HUES64 (cell line): ENCODE measurements around the gene PER3.
"Not testable (repeated sequence)": the region's sequence is repeated elsewhere in the genome, so short reads cannot be mapped to it uniquely, and the experiment has no call there.

Source experiments
- H3K27ac ChIP-seq: 2 replicates; pipeline ENCODE4 v1.7.0; 2013; ENCODE audit warnings: low read depth, low read length, inconsistent platforms
- H3K27me3 ChIP-seq: 2 replicates; pipeline ENCODE4 v1.6.1; 2013; ENCODE audit warnings: mild to moderate bottlenecking, low read length; ENCODE audit not compliant: insufficient read depth
- H3K36me3 ChIP-seq: 2 replicates; pipeline ENCODE4 v1.6.1; 2013; ENCODE audit warnings: mild to moderate bottlenecking, low read length; ENCODE audit not compliant: insufficient read depth
- H3K4me1 ChIP-seq: 2 replicates; pipeline ENCODE4 v1.6.1; 2013; ENCODE audit warnings: mild to moderate bottlenecking, low read length, moderate library complexity; ENCODE audit not compliant: insufficient read depth
- H3K4me3 ChIP-seq: 2 replicates; pipeline ENCODE4 v1.5.1; 2013; ENCODE audit warnings: mild to moderate bottlenecking, low read length, moderate library complexity
- H3K9ac ChIP-seq: 2 replicates; pipeline ENCODE4 v1.6.1; 2013; ENCODE audit warnings: mild to moderate bottlenecking, low read depth, low read length
- H3K9me3 ChIP-seq: 2 replicates; pipeline ENCODE4 v1.6.1; 2013; ENCODE audit warnings: low read depth, low read length; ENCODE audit not compliant: insufficient read depth
- WGBS: fragments of 150-250, 120-280 bp; methylation state at CpG from one replicate; pipeline ENCODE4 v1.1.7; 2013; ENCODE audit warnings: missing lambda C conversion rate; 5-methylcytosine and 5-hydroxymethylcytosine counted together

Gene PER3

DNA sequence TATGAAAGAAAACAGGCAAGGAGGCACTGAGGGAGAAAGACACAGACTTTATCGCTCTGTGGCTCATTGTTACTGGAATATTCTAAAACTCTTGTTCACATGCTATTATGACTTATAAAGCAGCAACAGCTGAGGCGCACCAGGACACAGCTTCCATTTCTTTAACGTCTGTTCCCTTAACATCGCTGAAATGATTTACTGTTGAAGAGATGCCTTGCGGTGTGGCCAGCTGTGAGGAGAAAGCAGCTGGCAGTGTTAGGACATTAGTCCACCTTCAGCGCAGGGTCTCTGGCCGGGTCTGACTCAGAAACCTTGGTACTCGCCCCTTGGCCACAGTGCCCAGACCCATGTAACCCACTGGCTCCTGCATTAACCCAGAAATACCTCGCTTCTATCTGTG, 3.1 kb upstream of the PER3 start:
- peaks cover 53% of the 10 kb centered on the region for H3K36me3 ChIP-seq
- no peaks in the 10 kb centered on the region for H3K4me1 ChIP-seq
- peaks cover 8% of the 10 kb centered on the region for H3K27me3 ChIP-seq
- no peak overlapping the region for H3K4me3 ChIP-seq
- 94% methylated on average over 9 of the region's 9 CpGs for WGBS
- H3K9me3 ChIP-seq = no peaks in the 10 kb centered on the region
- no peak overlapping the region for H3K9ac ChIP-seq
- H3K27ac ChIP-seq = no peak overlapping the region

DNA sequence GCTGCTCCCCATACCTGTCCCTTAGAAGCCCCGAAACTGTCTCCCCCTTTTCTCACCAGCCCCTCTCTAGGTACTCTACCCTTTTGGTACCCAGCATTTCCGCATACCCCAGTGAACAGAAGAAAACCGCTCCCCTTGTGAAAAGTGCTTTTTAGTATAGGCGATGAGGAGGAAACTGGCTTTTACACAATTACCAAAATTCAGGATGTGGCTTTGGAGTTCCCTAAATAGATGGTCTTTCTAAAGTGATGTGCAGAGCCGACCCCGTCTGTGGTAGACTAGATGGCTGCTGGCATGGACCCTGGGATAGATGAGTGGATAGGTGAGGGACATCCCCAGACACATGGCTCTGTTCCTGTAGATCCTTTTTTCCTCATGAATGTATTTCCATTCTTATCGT, 2.6 kb upstream of the PER3 start:
- Histone ChIP-seq H3K9me3 (no peaks in the 10 kb centered on the region), H3K4me3 (no peak overlapping the region), H3K36me3 (peaks cover 54% of the 10 kb centered on the region), H3K27ac (no peak overlapping the region), H3K9ac (no peak overlapping the region), H3K27me3 (peaks cover 8% of the 10 kb centered on the region), H3K4me1 (no peaks in the 10 kb centered on the region)
- 84% methylated on average over 6 of the region's 7 CpGs for WGBS

DNA sequence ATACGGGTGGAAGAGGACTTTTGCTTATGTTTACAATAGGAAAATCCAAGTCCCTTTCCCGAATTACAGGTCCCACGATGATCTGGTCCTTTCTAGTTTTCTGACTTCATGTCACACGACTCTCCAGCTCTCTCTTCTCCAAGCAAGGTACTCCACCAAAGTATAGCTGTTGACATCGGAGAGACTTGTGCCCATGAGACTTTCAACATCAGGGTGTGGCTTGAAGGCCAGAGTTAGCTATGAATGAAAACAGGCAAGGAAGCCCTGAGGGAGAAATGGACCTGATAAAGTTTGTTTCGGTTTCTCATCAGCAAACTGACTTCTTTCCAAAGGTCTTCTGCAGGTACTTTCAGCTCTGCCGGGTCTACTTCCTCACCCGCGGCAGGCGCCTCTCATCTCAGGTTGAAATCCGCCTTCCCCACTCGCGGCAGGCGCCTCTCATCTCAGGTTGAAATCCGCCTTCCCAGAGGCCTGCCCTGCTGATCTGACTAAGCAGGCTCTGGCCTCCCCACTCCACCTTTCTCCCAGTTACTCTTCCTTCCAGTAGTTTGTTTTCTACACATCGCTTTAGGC, 2.1 kb upstream of the PER3 start:
- Histone ChIP-seq H3K4me3 (no peak overlapping the region), H3K27me3 (peaks cover 8% of the 10 kb centered on the region), H3K4me1 (no peaks in the 10 kb centered on the region), H3K9me3 (no peaks in the 10 kb centered on the region), H3K36me3 (peaks cover 55% of the 10 kb centered on the region), H3K27ac (no peak overlapping the region), H3K9ac (no peak overlapping the region)
- 89% methylated on average over 16 of the region's 16 CpGs for WGBS

DNA sequence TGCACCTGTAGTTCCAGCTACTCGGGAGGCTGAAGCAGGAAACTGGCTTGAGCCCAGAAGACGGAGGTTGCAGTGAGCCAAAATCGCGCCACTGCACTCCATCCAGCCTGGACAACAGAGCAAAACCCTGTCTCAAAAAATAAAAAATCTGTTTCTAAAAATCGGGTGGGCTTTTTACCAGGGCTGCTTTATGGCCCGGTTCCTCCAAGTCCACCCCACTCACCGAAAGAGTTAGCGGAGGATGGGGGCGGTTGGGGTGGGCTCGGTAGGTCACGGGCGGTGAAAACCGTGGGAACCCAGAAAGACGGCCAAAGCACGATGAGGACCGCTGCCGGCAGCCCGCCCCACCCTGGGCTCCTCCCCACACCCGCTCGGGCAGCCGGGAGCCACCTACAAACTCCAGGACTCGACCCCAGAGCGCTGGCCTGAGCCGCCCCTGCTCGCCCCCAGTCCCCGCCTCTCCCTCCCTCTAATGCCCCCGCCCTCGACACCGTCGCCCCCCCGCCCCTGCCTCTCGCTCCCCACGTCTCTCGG, 846 bp upstream of the PER3 start:
- Histone ChIP-seq H3K4me3 (peak overlapping the region; percentile 64), H3K9ac (peak overlapping the region; percentile 66), H3K27ac (peak overlapping the region; percentile 33; the same call in 1 of the 2 replicates), H3K36me3 (peaks cover 55% of the 10 kb centered on the region), H3K27me3 (peaks cover 8% of the 10 kb centered on the region), H3K4me1 (no peaks in the 10 kb centered on the region), H3K9me3 (no peaks in the 10 kb centered on the region)
- WGBS = 9% methylated on average over 25 of the region's 34 CpGs

DNA sequence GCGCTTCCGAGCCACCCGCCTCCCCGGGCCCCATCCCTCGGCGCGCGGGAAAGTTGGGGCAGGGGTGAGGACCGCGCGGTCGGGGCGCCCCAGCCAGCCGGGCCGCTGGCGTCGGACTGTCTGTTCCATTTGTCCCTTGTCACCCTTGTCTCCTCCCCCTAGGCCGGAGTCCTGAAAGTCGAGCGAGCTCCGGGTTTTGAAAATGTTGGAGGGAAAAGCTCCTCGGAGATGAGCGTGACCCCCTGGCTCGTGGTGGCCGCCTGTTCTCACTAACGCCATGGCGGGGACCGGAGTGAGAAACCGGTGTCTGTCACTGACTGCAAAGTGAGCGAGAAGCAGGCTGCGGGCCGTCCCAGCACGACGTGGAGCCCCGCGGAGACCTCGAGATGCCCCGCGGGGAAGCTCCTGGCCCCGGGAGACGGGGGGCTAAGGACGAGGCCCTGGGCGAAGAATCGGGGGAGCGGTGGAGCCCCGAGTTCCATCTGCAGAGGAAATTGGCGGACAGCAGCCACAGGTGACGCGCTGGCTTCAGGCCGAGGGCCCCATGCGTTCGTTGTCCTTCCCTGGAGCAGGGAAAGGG, 491 bp downstream of the PER3 start:
- Histone ChIP-seq H3K36me3 (peaks cover 57% of the 10 kb centered on the region), H3K27ac (no peak overlapping the region), H3K27me3 (peaks cover 8% of the 10 kb centered on the region), H3K4me1 (no peaks in the 10 kb centered on the region), H3K9me3 (peaks cover 7% of the 10 kb centered on the region), H3K4me3 (peak overlapping the region; percentile 51), H3K9ac (peak overlapping the region; percentile 55; the same call in 1 of the 2 replicates)
- WGBS = 47% methylated on average over 52 of the region's 52 CpGs

DNA sequence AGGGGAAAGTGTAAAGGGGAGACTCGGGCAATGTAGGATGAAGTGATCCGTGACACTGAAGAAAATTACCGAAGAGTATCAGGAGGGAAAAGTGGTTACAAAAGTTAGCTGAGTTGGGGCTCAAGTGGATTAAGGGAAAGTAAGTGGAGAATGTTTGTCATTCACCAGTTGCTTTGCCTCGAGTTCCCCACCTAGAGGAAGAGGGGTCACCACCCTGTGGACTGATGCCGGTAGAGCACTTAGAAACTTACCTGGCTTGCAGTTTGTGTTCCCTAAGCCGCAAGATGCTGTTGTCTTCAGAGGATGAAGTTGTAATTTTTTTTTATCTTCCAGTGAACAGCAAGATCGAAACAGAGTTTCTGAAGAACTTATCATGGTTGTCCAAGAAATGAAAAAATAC, 1.0 kb downstream of the PER3 start:
- no peaks in the 10 kb centered on the region for H3K4me1 ChIP-seq
- peak overlapping the region; percentile 51 for H3K4me3 ChIP-seq
- peaks cover 8% of the 10 kb centered on the region for H3K27me3 ChIP-seq
- peaks cover 13% of the 10 kb centered on the region for H3K9me3 ChIP-seq
- no peak overlapping the region for H3K9ac ChIP-seq
- H3K27ac ChIP-seq = no peak overlapping the region
- peaks cover 57% of the 10 kb centered on the region for H3K36me3 ChIP-seq
- WGBS = 89% methylated on average over 7 of the region's 7 CpGs

DNA sequence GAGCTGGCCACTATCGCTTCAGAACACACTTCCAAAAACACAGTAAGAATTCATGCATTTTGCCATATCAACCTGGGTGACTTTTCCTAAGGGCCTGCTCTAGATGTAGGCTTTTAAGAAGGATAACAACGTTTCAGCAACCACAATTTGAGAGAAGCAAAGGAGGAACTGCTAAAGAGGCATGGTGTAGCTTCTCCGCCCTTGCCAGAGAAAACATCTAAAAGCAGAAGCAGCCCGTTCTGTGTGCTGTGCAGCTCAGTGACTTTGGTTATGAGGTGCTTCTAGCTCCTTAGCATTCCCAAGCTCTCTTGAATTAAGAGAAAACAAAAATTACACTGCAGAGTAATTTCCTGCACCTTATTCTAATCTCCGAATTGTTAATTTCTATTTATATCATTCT, 2.7 kb downstream of the PER3 start:
- Histone ChIP-seq H3K27ac (no peak overlapping the region), H3K9ac (no peak overlapping the region), H3K36me3 (peaks cover 61% of the 10 kb centered on the region), H3K4me1 (no peaks in the 10 kb centered on the region), H3K9me3 (peaks cover 29% of the 10 kb centered on the region), H3K4me3 (no peak overlapping the region), H3K27me3 (peaks cover 8% of the 10 kb centered on the region)
- 95% methylated on average over 5 of the region's 5 CpGs for WGBS

DNA sequence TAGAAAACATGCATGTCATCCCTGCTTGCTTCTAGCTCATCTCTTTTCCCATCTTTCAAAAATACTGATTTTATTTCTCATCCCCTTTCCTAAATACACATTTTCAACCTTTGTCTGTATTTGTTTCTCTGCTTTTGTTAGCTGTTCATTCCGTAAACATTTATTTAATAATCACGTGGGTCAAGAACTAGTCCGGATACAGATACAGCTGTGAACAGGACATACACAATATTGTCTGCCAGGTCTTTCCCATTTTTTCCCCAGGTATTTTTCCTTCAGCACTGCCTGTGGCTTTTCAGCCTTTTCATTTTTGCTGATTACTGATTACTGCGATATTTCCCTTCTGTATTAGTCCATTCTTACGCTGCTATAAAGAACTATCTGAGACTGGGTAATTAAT, 5.7 kb downstream of the PER3 start:
- Histone ChIP-seq H3K4me3 (no peak overlapping the region), H3K4me1 (no peaks in the 10 kb centered on the region), H3K27me3 (peaks cover 2% of the 10 kb centered on the region), H3K9ac (no peak overlapping the region), H3K27ac (no peak overlapping the region), H3K9me3 (peaks cover 29% of the 10 kb centered on the region), H3K36me3 (peaks cover 83% of the 10 kb centered on the region)
- WGBS = 89% methylated on average over 5 of the region's 5 CpGs

DNA sequence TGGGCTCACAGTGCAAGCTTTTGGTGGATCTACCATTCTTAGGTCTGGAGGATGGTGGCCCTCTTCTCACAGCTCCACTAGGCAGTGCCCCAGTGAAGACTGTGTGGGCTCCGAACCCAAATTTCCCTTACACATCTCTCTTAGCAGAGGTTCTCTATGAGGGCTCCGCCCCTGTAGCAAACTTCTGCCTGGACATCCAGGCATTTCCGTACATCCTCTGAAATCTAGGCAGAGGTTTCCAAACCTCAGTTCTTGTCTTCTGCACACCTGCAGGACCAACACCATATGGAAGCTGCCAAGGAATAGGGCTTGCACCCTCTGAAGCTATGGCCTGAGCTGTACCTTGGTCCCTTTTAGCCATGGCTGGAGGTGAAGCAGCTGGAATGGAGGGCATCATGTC, 6.9 kb downstream of the PER3 start:
- Histone ChIP-seq H3K9me3 (peaks cover 29% of the 10 kb centered on the region), H3K36me3 (peaks cover 77% of the 10 kb centered on the region)
- H3K27me3 ChIP-seq, H3K9ac ChIP-seq, H3K27ac ChIP-seq, H3K4me3 ChIP-seq, H3K4me1 ChIP-seq: not testable (repeated sequence)
- over 99% methylated on average over 3 of the region's 3 CpGs for WGBS

DNA sequence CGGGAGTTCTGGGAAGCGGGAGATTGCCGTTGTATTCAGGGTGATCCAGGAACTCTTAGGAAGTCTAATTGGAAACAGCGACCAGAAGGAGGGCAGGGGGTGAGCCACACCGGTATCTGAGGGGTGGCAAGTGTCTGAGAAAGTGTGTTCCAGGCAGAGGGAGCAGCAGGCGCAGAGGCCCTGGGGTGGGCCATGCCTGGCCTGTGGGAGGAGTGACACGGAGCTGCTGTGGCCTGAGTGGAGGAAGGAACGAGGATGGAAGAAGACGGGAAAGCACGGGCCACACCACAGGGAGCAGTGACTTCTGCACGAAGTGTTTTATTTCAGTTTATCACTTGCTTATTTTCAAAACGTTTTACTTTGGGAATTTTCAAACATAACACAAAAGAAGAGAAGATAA, 11.3 kb downstream of the PER3 start:
- Histone ChIP-seq H3K27ac (no peak overlapping the region), H3K9me3 (peaks cover 13% of the 10 kb centered on the region), H3K36me3 (peaks cover 46% of the 10 kb centered on the region), H3K4me3 (no peak overlapping the region), H3K4me1 (no peaks in the 10 kb centered on the region), H3K27me3 (no peaks in the 10 kb centered on the region), H3K9ac (no peak overlapping the region)
- 90% methylated on average over 12 of the region's 12 CpGs for WGBS

DNA sequence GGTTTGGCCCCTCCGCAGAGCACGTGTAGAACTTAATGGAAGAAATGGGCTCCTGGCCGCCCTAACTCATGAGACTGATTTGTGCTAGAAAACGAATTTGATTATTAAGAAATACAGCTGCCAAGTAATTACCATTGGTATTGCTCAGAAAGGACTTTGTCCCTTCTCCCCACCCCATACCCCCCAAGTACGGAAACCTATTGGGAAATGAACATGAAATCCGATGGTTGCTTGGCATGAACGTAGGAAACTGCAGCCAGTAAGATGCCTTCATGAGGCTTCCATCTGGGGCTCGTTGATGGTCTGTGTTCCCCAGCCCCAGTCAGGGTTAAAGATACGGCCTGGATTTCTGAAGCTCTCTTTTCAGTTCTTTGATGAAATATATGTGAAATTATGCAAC, 21.4 kb downstream of the PER3 start:
- Histone ChIP-seq H3K9ac (no peak overlapping the region), H3K27me3 (no peaks in the 10 kb centered on the region), H3K27ac (no peak overlapping the region), H3K4me3 (no peak overlapping the region), H3K36me3 (peaks cover 51% of the 10 kb centered on the region), H3K4me1 (no peaks in the 10 kb centered on the region; the same call in 1 of the 2 replicates), H3K9me3 (no peaks in the 10 kb centered on the region)
- 93% methylated on average over 9 of the region's 9 CpGs for WGBS
